GM10847 (cell line): Measurements from ENCODE around the gene PRR7.

Source experiments
- POLR2A ChIP-seq: IDR thresholded peaks from 2 replicates; pipeline ENCODE4 v1.6.1; 2011; ENCODE audit not compliant: insufficient read length; ENCODE audit errors: extremely low read depth

PRR7 gene

DNA sequence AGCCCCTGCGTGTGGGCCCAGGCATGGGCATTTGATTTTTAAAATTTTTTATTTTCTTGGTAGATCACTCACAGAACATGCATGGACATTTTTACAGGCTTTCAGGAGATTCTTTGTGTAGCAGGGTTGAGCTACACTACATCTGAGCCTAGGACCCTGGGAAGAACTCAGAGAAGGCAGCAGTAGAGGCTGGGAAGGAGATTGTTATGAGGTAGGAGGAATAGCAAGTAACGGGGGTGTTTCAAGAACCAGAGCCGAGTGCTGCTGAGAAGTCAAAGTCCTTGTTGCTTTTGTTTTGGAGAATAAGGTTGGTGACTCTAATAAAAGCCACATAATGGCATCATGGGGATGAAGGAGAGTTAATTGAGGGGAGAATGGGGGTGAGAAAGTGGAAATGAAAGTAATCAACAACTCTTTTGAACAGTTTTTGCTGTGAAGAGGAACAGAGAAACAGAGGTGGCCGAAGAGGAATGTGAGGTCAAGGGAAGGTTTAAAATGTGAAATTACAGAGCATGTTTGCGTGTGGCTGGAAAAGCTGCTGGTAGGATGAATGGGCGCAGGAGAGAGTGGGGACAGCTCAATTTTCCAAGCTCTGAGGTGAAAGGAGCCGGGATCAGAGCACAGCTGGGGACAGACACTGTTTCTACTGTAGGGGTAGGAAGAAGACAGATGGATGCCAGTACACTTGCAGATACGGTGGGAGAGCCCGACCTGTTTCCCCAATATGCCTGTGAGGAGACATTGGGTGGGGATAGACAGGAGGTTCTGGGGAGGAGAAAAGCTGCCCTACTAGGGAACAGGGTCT lies 55.5 kb downstream of the PRR7 start:
- TF ChIP-seq POLR2A = no peak

DNA sequence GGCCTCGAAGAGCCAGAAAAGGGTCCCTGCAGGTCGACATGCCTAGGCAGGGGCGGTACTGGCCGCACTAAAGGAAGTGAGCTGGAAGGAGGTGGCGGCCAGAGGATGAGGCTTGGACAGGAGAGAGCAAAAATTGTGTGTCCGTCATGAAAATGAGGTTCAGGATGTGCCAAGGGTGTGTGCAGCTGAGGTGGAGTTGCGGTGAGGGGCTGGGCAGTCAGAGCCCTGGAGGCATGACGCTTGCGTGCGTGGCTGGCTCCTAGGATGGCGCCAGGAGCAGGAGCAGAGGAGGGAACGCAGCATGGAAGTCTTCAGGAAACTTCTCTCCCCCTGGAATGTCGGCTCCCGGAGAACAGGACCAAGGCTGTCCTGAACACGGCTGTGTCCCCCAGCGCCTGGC lies 56.3 kb downstream of the PRR7 start:
- no peak for TF ChIP-seq POLR2A

- no peak for TF ChIP-seq POLR2A
Measured at GRCh38 chr5:177503351-177504085, 56.9 kb downstream of the PRR7 start.

GRCh38 chr5:177504086-177505056 lies 57.8 kb downstream of the PRR7 start:
- TF ChIP-seq POLR2A = no peak

DNA sequence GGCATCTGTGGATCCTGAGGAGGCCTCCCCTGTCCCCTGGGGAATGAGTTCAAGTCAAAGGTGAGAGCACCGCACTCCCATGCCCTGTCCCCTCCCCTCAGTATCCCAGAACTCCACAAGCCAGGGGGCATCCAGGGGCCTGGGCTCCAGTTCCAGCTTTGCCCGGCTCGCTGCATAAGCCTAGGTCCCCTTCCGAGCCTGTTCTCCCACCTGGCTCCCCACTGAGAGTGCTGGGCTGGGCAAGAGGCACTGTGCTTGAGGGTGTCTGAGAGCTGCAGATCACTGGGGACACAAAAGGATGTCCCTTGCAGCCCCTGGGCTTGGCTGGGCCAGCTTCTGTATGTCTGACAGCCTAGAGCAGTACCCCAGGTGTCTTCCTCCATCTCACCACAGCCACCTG lies 58.5 kb downstream of the PRR7 start:
- TF ChIP-seq POLR2A = no peak
